Esophagus muscularis mucosa (tissue), 4 donors: ENCODE measurements around the gene PIGU. TPM values are rescaled to one million over a fixed set of nuclear protein-coding genes. Genes with fewer than 3 reads are reported as not detected.

Experiments used
- DNase-seq: peaks from one replicate; pipeline ENCODE4 v3.0.0-alpha.2; 2017; ENCODE audit errors: extremely low spot score
- H3K27ac ChIP-seq, 4 donors: fragments of 200-600 bp; sonication (generic); replicated peaks in 1 of 4; 1 replicate in 3 of 4; 2 replicates in 1 of 4; pipeline ENCODE4 v1.5.1; 2016 to 2019; ENCODE audit warnings: mild to moderate bottlenecking in 1 of 4
- H3K27me3 ChIP-seq, 4 donors: fragments of 200-600 bp; sonication (generic); one replicate each; pipeline versions ENCODE4 v1.5.1 to v1.6.0; 2016 to 2019
- H3K36me3 ChIP-seq, 4 donors: fragments of 200-600 bp; sonication (generic); one replicate each; pipeline ENCODE4 v1.5.1; 2016 to 2019
- H3K4me1 ChIP-seq, 4 donors: fragments of 200-600 bp; sonication (generic); one replicate each; pipeline ENCODE4 v1.5.1; 2016 to 2019
- H3K4me3 ChIP-seq, 4 donors: fragments of 200-600 bp; sonication (generic); 1 replicate in 2 of 4; 2 replicates in 2 of 4; pipeline ENCODE4 v1.5.1; 2016 to 2019; ENCODE audit warnings: mild to moderate bottlenecking in 4 of 4, moderate library complexity in 1 of 4
- H3K9me3 ChIP-seq, 4 donors: fragments of 200-600 bp; sonication (generic); 1 replicate in 3 of 4; 2 replicates in 1 of 4; pipeline ENCODE4 v1.5.1; 2016 to 2019
- EP300 ChIP-seq: sonication (generic); formaldehyde crosslinking; IDR thresholded peaks from one replicate; pipeline ENCODE4 v1.6.1; 2017; ENCODE audit warnings: antibody characterized with exemption
- POLR2A ChIP-seq: fragments of 450-650 bp; IDR thresholded peaks from one replicate; pipeline ENCODE4 v1.6.1; 2017; ENCODE audit warnings: antibody characterized with exemption, moderate library complexity, mild to moderate bottlenecking, low read depth
- POLR2AphosphoS5 ChIP-seq, 2 donors: sonication (generic); formaldehyde crosslinking; IDR thresholded peaks; one replicate each; pipeline ENCODE4 v1.6.1; 2017; ENCODE audit warnings: antibody characterized with exemption in 2 of 2
- WGBS: methylation state at CpG from one replicate; pipeline ENCODE4 v1.1.5; 2018; 5-methylcytosine and 5-hydroxymethylcytosine counted together
- intact Hi-C: fragments of 100-400 bp; cut with DNase I; formaldehyde crosslinking; loops from one replicate; pipeline ENCODE4 v1.15.1; 2023
- small RNA-seq, 3 donors: library from RNA; depleted of rRNA; stranded (forward); fragments of <200 nt; gene quantifications; one replicate each; pipeline ENCODE3, GENCODE V24; 2016
- total RNA-seq, 4 donors: library from RNA; depleted of rRNA; stranded (reverse); fragments of >200 nt; gene quantifications; one replicate each; pipeline versions ENCODE4 v1.1.0 to v1.2.1, GENCODE V29; 2016
- TF ChIP-seq, protein P1 (sequence below), 3 experiments: fragments of 200-600 bp in 2 of 3; fragments of 450-650 bp in 1 of 3; sonication (generic) in 2 of 3; IDR thresholded peaks; one replicate each; pipeline ENCODE4 v1.5.1; 2017 to 2019; ENCODE audit warnings: antibody characterized with exemption in 3 of 3, mild to moderate bottlenecking in 2 of 3, moderate library complexity in 1 of 3

The PIGU gene
- total RNA-seq, 4 donors from 2014 or later = 9.1 to 10.8 (median 9.5) TPM

DNA sequence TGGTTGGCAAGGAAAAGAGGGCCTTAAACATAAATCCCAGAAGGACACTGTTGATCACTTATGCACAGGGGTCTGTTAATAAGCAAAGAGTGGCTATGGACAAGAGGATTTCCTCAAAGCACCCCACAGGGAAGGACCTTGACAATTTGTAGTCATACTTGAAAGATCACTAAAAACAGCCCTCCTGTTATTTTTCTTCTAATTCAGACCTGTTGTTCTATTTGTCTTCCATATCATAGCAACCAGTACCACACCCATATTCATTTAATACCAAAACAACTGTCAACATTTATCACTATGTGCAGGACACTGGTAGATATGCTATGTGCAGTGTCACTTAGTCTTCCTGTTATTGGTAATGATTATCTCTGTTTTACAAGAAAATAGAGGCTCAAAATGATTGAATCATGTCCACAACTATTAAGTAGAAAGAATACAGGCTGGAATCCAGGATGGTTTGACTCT is 163.9 kb downstream of the PIGU start:
- Histone ChIP-seq H3K9me3 (no peaks in the 10 kb centered on the region), H3K4me3 (no peak overlapping the region), H3K4me1 (peaks cover 9 to 35% (median 30%) of the 10 kb centered on the region in 4 donors), H3K27me3 (no peaks in the 10 kb centered on the region), H3K36me3 (peaks cover 7 to 16% (median 14%) of the 10 kb centered on the region in 4 donors), H3K27ac (no peak overlapping the region)
- no peak for DNase-seq
- TF ChIP-seq POLR2AphosphoS5 (IDR thresholded peaks at IDR 0.05) (no peak), EP300 (no peak), POLR2A (no peak)
- TF ChIP-seq, protein P1, sequence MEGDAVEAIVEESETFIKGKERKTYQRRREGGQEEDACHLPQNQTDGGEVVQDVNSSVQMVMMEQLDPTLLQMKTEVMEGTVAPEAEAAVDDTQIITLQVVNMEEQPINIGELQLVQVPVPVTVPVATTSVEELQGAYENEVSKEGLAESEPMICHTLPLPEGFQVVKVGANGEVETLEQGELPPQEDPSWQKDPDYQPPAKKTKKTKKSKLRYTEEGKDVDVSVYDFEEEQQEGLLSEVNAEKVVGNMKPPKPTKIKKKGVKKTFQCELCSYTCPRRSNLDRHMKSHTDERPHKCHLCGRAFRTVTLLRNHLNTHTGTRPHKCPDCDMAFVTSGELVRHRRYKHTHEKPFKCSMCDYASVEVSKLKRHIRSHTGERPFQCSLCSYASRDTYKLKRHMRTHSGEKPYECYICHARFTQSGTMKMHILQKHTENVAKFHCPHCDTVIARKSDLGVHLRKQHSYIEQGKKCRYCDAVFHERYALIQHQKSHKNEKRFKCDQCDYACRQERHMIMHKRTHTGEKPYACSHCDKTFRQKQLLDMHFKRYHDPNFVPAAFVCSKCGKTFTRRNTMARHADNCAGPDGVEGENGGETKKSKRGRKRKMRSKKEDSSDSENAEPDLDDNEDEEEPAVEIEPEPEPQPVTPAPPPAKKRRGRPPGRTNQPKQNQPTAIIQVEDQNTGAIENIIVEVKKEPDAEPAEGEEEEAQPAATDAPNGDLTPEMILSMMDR (IDR thresholded peaks at IDR 0.05) = no peak
- intact Hi-C loops = no loop called here

DNA sequence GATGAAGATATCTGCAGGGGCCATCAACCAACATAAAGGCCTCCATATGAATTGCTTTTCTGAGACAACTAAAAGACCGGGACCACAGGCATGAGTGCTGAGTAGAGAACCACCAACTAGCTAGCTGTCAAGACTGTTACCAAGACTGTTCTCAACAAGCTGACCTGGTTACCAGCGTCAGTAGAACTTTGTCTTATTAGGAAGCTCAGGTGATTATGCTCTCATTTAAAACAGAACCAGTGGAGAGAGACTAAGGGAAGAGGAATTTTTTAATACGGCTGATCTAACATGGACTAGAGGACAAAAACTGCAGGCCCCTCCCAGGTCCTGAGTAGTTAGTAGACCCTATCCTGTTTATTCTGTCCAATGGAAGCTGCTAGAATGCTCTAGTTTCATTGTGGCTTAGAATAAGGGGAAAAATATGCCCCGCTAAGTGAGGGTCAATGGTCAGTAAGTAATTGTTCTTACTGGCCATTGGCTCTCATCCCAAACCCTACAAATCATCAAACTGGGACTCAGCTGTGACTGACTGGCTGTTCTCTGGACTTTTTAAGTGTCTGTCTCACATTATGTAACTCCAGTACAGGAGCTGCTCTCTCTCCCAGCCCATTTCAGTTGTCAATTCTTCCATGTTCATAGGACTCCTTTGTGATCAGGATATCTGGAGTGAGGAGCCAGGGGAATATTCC is 164.5 kb downstream of the PIGU start:
- intact Hi-C loops = no loop called here
- no peak for DNase-seq
- H3K4me3 ChIP-seq = no peak overlapping the region
- peaks cover 4 to 29% (median 25%) of the 10 kb centered on the region in 4 donors for H3K4me1 ChIP-seq
- peaks cover 8 to 21% (median 19%) of the 10 kb centered on the region in 4 donors for H3K36me3 ChIP-seq
- no peaks in the 10 kb centered on the region for H3K27me3 ChIP-seq
- no peaks in the 10 kb centered on the region for H3K9me3 ChIP-seq
- WGBS = 92% methylated on average over 4 of the region's 4 CpGs
- TF ChIP-seq, protein P1 (IDR thresholded peaks at IDR 0.05) = no peak
- TF ChIP-seq POLR2A (no peak), POLR2AphosphoS5 (IDR thresholded peaks at IDR 0.05) (no peak), EP300 (no peak)
- H3K27ac ChIP-seq = peak overlapping the region in 1 of 4 donors; percentile 16

GRCh38 chr20:34511891-34512265 is 165.0 kb downstream of the PIGU start:
- intact Hi-C loops = no loop called here
- 90% methylated on average over 3 of the region's 3 CpGs for WGBS
- Histone ChIP-seq H3K36me3 (peaks cover 8 to 21% (median 19%) of the 10 kb centered on the region in 4 donors), H3K4me3 (no peak overlapping the region), H3K27me3 (no peaks in the 10 kb centered on the region), H3K4me1 (peaks cover 4 to 24% (median 19%) of the 10 kb centered on the region in 4 donors), H3K9me3 (no peaks in the 10 kb centered on the region), H3K27ac (peak overlapping the region in 1 of 4 donors; percentile 16)
- TF ChIP-seq EP300 = no peak
- TF ChIP-seq POLR2A = no peak
- no peak for TF ChIP-seq POLR2AphosphoS5 (IDR thresholded peaks at IDR 0.05)
- TF ChIP-seq, protein P1 (IDR thresholded peaks at IDR 0.05) = no peak
- no peak for DNase-seq

DNA sequence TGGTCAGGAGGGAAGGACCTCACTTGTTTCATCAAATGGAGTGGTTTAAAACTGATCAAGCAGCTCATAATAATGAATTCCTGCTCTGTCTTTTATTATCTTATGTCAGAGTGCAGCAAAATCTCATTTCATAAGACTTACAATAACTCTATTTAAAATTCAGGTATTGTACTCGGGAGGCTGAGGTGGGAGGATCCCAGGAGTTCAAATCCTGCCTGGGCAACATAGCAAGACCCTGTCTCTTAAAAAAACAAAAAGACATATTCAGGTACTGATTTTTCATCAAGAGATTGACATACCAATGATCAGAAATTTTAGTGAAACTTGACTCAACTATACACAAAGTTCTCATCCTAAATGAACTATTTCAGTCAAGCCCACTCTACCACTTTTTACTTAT is 166.3 kb downstream of the PIGU start:
- peaks cover under 1 to 27% (median 14%) of the 10 kb centered on the region in 4 donors for H3K4me1 ChIP-seq
- H3K36me3 ChIP-seq = peaks cover 8 to 32% (median 29%) of the 10 kb centered on the region in 4 donors
- no peak overlapping the region for H3K4me3 ChIP-seq
- H3K27me3 ChIP-seq = no peaks in the 10 kb centered on the region
- intact Hi-C loops = no loop called here
- no peaks in the 10 kb centered on the region for H3K9me3 ChIP-seq
- no peak overlapping the region for H3K27ac ChIP-seq
- 96% methylated on average over 1 of the region's 1 CpG for WGBS
- TF ChIP-seq EP300 (no peak), POLR2AphosphoS5 (IDR thresholded peaks at IDR 0.05) (no peak), POLR2A (no peak)
- TF ChIP-seq, protein P1 (IDR thresholded peaks at IDR 0.05) = no peak
- DNase-seq = no peak

Small RNA genes lying within 50 kb of the gene (small RNA-seq; reads per million reads assigned to genes)
- gene AL118520.1 (0 reads per million in 3 donors), gene RF00019 (0 reads per million in 3 donors)

Other genes starting within 250 kb of the PIGU start
- 100 to 1,000 TPM; 152 to 252 (median 191) TPM for gene DYNLRB1, start 160.7 kb downstream of the PIGU start, total RNA-seq
- gene MAP1LC3A, start 118.4 kb downstream of the PIGU start, total RNA-seq = 100 to 1,000 TPM in 3 of 4 donors, 10 to 100 TPM in 1; 83.9 to 152 (median 111) TPM
- 10 to 100 TPM; 37.1 to 73.1 (median 62.5) TPM for gene TP53INP2, start 27.3 kb upstream of the PIGU start, total RNA-seq
- 10 to 100 TPM; 14.9 to 30.2 (median 23.3) TPM for gene NCOA6, start 148.6 kb upstream of the PIGU start, total RNA-seq
- 10 to 100 TPM in 1 of 4 donors, 1 to 10 TPM in 3; 7.6 to 11.9 (median 9.4) TPM for gene GGT7, start 195.8 kb upstream of the PIGU start, total RNA-seq
- 10 to 100 TPM; 34.8 to 90.7 (median 62.8) TPM for gene ACSS2, start 199.5 kb upstream of the PIGU start, total RNA-seq